Rectal smooth muscle tissue (tissue), 1 donor: ENCODE results near the gene C3orf22.

Experiments used
- H3K27ac ChIP-seq: one replicate; pipeline ENCODE4 v1.7.0; 2013; ENCODE audit warnings: low read depth, low read length, inconsistent platforms
- H3K27me3 ChIP-seq: one replicate; pipeline ENCODE4 v1.7.0; 2013; ENCODE audit warnings: low read length; ENCODE audit not compliant: control insufficient read depth, insufficient read depth
- H3K36me3 ChIP-seq: one replicate; pipeline ENCODE4 v1.7.0; 2013; ENCODE audit warnings: low read length; ENCODE audit not compliant: control insufficient read depth, insufficient read depth
- H3K4me1 ChIP-seq: one replicate; pipeline ENCODE4 v1.7.0; 2013; ENCODE audit warnings: low read length; ENCODE audit not compliant: control insufficient read depth, insufficient read depth
- H3K4me3 ChIP-seq: one replicate; pipeline ENCODE4 v1.7.0; 2013; ENCODE audit warnings: low read length
- H3K9ac ChIP-seq: one replicate; pipeline ENCODE4 v1.7.0; 2013; ENCODE audit warnings: low read length

Gene C3orf22

DNA sequence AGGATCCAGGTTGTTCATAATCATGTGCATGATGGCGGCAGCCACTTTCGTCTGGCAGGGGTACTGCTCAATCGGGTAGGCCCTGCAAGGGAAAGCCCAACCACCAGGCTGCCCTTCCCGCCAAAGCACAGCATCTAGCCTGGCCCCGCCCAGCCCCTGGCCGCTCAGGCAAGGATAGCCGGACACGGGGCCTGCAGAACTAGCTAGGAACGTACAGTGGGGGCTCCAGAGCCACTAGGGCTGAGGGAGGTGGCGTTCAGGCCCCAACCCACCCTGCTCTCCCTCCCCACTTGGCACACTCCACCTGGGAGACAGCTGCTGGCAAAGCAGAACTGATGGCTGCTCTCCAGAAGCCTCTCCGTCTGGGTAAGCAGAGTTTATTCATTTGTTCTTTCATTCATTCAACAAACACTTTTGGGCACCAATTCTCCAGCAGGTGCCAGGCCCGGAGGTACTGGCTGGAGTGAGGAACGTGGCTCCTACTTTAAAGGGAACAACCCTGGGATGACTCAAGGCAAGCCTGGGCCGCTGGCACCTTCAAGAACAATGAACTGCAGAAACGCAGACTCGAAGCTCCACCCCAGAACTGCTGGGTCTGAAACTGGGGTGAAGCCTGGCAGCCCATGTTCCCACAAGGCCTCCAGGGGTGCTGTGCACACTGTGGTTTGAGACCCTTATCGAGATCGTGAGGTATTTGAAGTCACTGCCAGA is 49.0 kb downstream of the C3orf22 start:
- Histone ChIP-seq H3K9ac (no peak overlapping the region), H3K27me3 (no peaks in the 10 kb centered on the region), H3K27ac (no peak overlapping the region), H3K4me3 (no peak overlapping the region), H3K36me3 (no peaks in the 10 kb centered on the region), H3K4me1 (no peaks in the 10 kb centered on the region)

DNA sequence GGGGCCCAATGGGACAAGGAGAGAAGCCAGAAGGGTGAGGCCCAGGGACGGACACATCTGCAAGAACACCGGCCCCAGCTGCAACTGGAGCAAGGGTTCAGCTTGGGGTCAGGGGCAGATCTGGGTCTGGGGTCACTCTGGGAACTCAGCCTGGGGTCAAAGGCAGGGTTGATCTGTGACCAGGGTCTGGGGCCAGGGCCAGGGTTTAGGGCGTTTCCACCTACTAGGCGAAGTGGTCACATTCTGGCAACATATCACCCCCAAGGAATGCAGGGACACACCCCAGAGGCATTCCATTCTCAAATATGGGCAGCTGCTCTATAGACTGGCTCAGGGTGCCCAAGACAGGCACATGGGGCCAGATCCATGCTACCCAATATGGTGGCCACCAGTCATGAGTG is 50.2 kb downstream of the C3orf22 start:
- no peak overlapping the region for H3K4me3 ChIP-seq
- no peaks in the 10 kb centered on the region for H3K4me1 ChIP-seq
- H3K9ac ChIP-seq = no peak overlapping the region
- no peak overlapping the region for H3K27ac ChIP-seq
- no peaks in the 10 kb centered on the region for H3K27me3 ChIP-seq
- no peaks in the 10 kb centered on the region for H3K36me3 ChIP-seq

DNA sequence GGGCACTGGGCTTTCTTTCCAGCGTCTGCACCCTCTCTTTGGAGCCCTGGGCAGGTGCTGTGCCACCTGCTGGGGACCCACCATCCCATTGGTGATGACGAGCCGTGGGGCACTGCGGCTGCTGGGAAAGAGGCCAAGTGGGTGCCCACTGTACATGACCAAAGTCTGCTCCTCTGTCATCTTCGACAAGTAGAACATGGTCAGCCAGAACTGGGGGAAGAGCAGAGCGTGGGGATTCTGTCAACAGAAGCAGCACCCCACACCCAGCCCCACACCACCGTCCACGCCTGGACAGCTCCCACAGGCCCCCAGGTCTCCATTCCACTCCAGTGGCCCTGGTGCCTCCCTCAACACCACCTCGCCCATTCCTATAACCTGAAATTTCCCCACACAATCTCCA is 50.8 kb downstream of the C3orf22 start:
- Histone ChIP-seq H3K27me3 (no peaks in the 10 kb centered on the region), H3K4me3 (no peak overlapping the region), H3K36me3 (no peaks in the 10 kb centered on the region), H3K4me1 (no peaks in the 10 kb centered on the region), H3K9ac (no peak overlapping the region), H3K27ac (no peak overlapping the region)

DNA sequence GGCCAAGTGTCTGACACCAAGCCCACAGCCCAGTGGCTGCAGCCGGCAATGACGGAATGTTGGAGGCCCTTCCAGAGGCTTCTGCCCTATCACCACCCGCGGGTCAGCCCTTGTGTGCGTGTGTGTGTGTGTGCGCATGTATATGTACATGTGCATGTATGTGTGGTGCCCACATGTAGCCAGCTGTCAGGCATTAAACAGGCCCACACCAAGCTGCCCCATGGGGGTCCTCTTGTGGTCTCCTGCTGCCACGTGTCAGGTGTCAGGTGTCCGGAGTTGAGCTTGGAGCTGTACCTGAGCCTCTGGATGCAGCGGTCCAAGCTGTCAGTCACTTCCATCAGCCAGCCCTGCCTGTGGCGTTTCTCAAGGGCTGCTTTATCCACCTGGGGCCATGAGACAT is 55.0 kb downstream of the C3orf22 start:
- H3K4me1 ChIP-seq = no peaks in the 10 kb centered on the region
- H3K9ac ChIP-seq = no peak overlapping the region
- H3K4me3 ChIP-seq = no peak overlapping the region
- H3K27ac ChIP-seq = no peak overlapping the region
- H3K36me3 ChIP-seq = no peaks in the 10 kb centered on the region
- no peaks in the 10 kb centered on the region for H3K27me3 ChIP-seq

DNA sequence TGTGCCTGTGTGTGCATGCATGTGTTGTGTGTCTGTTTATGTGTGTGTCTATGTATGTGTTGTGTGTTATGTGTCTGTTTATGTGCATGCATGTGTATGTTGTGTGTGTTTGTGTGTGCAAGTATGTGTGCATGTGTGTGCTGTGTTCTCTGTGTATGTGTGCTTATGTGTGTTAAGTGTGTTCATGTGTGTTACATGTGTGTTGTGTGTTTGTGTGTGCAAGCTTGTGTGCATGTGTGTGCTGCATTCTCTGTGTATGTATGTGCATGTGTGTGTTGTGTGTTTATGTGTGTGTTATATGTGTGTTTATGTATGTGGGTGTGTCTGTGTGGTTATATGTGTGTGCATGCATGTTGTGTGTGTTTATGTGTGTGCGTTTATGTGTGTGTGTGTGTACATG is 56.1 kb downstream of the C3orf22 start:
- H3K9ac ChIP-seq = no peak overlapping the region
- H3K27me3 ChIP-seq = no peaks in the 10 kb centered on the region
- no peaks in the 10 kb centered on the region for H3K4me1 ChIP-seq
- H3K4me3 ChIP-seq = no peak overlapping the region
- no peak overlapping the region for H3K27ac ChIP-seq
- H3K36me3 ChIP-seq = no peaks in the 10 kb centered on the region

DNA sequence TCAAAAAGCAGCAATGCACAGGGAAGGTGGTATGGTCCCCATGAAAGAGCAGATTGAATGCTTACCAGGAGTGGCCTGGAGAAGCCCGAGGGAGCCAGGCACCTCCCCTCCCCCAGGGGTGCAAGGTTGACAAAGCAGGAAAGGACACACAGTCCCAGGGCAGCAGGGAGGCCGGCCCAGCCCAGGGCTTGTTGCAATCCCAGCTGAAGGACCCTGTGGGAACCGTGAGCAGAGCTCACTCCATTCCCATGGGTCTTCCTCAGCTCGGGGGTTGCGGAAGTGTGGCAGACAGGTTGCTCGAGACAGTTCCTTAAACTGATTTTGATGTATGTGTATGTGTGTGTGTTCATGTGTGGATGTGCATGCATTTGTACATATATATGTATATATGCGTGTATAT is 57.0 kb downstream of the C3orf22 start:
- Histone ChIP-seq H3K4me3 (no peak overlapping the region), H3K4me1 (no peaks in the 10 kb centered on the region), H3K27ac (no peak overlapping the region), H3K9ac (no peak overlapping the region), H3K36me3 (no peaks in the 10 kb centered on the region), H3K27me3 (no peaks in the 10 kb centered on the region)

DNA sequence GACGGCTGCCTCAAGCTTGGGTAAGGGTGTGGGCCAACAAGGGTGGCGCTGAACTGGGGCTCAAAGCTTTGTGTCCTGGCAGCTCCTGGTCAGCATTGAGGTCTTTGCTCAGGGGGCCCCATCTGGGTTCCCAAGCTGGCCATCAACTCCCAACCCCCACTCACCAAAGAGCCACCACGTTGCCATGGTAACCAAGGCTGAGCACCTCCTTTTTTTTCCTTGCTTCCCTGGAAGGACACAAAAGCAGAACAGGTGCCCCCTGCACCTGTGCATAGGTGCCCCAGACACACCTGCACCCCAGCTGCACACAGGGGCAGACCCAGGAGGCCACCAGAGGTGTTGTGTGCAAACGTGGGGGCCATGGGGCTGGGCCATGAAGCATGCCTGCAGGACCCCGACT is 57.7 kb downstream of the C3orf22 start:
- Histone ChIP-seq H3K4me1 (no peaks in the 10 kb centered on the region), H3K27me3 (no peaks in the 10 kb centered on the region), H3K4me3 (no peak overlapping the region), H3K36me3 (no peaks in the 10 kb centered on the region), H3K9ac (no peak overlapping the region), H3K27ac (no peak overlapping the region)

DNA sequence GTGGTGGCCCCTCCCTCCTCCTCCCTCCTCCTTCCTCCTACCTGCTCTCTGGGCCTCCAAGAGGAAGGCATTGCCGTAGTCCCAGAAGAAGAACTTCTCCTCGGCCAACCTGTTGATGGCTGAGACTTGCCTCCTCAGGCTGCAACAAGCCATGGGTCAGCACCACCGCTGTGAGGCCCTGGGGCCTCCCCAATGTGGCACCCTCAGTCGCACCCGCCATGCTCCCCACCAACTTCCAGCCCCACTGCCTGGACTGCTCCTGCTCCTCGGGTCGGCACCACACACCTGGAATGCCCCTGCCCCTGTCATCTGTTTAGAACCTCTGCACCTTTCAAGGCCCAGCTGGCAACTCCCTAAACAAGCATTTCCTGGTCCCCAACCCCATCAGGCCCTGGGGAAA is 58.7 kb downstream of the C3orf22 start:
- no peak overlapping the region for H3K27ac ChIP-seq
- no peak overlapping the region for H3K9ac ChIP-seq
- H3K27me3 ChIP-seq = no peaks in the 10 kb centered on the region
- H3K4me3 ChIP-seq = no peak overlapping the region
- H3K4me1 ChIP-seq = no peaks in the 10 kb centered on the region
- H3K36me3 ChIP-seq = no peaks in the 10 kb centered on the region
